ENCODE measurements around the gene LRRIQ3.

LRRIQ3 gene

GRCh38 chr1:74222701-74223100 lies 24.7 kb upstream of the LRRIQ3 start:
- no peak overlapping the region for H3K4ac ChIP-seq (ENCODE audit: low read length)

GRCh38 chr1:74215229-74215628 lies 17.3 kb upstream of the LRRIQ3 start:
- Histone ChIP-seq H4K8ac (ENCODE audit: low read depth, low read length) (no peak overlapping the region), H3K9me3 (replicated peaks in 1 of 2; ENCODE audit: control insufficient read depth in 2 of 2, insufficient read depth in 1 of 2, low read depth in 1 of 2, low read length in 2 of 2) (no peaks in the 10 kb centered on the region), H3K4me3 (ENCODE audit: low read length in 2 of 2) (no peak overlapping the region), H3K27me3 (ENCODE audit: control insufficient read depth in 3 of 3, insufficient read depth in 3 of 3, low read depth in 1 of 3, low read length in 3 of 3) (no peaks in the 10 kb centered on the region), H4K91ac (ENCODE audit: low read depth, low read length, poor library complexity) (no peak overlapping the region), H2BK15ac (ENCODE audit: low read length) (no peak overlapping the region), H3K4me1 (ENCODE audit: control insufficient read depth in 2 of 2, insufficient read depth in 1 of 2, low read depth in 1 of 2, low read length in 2 of 2) (peaks cover 0 to 3% of the 10 kb centered on the region in 2 donors), H3K18ac (ENCODE audit: low read length) (no peak overlapping the region), H3K27ac (replicated peaks; ENCODE audit: low read length) (no peak overlapping the region), H2BK120ac (ENCODE audit: low read depth, low read length) (no peak overlapping the region), H2BK5ac (ENCODE audit: low read length) (no peak overlapping the region), H3K36me3 (replicated peaks in 1 of 2; ENCODE audit: control insufficient read depth in 2 of 2, insufficient read depth in 2 of 2, low read length in 2 of 2) (no peaks in the 10 kb centered on the region), H2BK12ac (ENCODE audit: low read length) (no peak overlapping the region), H2AK5ac (ENCODE audit: low read depth, low read length) (no peak overlapping the region), H3K4me2 (ENCODE audit: insufficient read depth, low read length, poor library complexity, severe bottlenecking) (no peak overlapping the region), H3K9ac (ENCODE audit: low read depth, low read length, poor library complexity) (no peak overlapping the region), H2AFZ (ENCODE audit: low read length) (no peak overlapping the region), H3K4ac (ENCODE audit: low read length) (no peak overlapping the region), H3K79me1 (ENCODE audit: low read depth, low read length) (no peaks in the 10 kb centered on the region), H3K23ac (ENCODE audit: low read depth, low read length, poor library complexity) (no peak overlapping the region), H3K14ac (ENCODE audit: low read length) (no peak overlapping the region)
- DNase-seq (ENCODE audit: low spot score): no peak
- WGBS, 2 donors (ENCODE audit: extremely low coverage in 2 of 2, insufficient read length in 2 of 2, insufficient replicate concordance in 1 of 2): no CpG with 5 or more reads among the region's 1 CpG

More at GRCh38 chr1:74222701-74223100, 24.7 kb upstream of the LRRIQ3 start:
- Histone ChIP-seq H3K9me3 (replicated peaks in 1 of 2; ENCODE audit: control insufficient read depth in 2 of 2, insufficient read depth in 1 of 2, low read depth in 1 of 2, low read length in 2 of 2) (no peaks in the 10 kb centered on the region), H4K8ac (ENCODE audit: low read depth, low read length) (no peak overlapping the region), H2BK5ac (ENCODE audit: low read length) (no peak overlapping the region), H3K23ac (ENCODE audit: low read depth, low read length, poor library complexity) (no peak overlapping the region), H2BK120ac (ENCODE audit: low read depth, low read length) (no peak overlapping the region), H3K4me3 (ENCODE audit: low read length in 2 of 2) (no peak overlapping the region), H3K27me3 (ENCODE audit: control insufficient read depth in 3 of 3, insufficient read depth in 3 of 3, low read depth in 1 of 3, low read length in 3 of 3) (no peaks in the 10 kb centered on the region), H3K79me1 (ENCODE audit: low read depth, low read length) (no peaks in the 10 kb centered on the region), H2AK5ac (ENCODE audit: low read depth, low read length) (no peak overlapping the region), H3K36me3 (replicated peaks in 1 of 2; ENCODE audit: control insufficient read depth in 2 of 2, insufficient read depth in 2 of 2, low read length in 2 of 2) (no peaks in the 10 kb centered on the region), H3K27ac (replicated peaks; ENCODE audit: low read length) (no peak overlapping the region), H3K9ac (ENCODE audit: low read depth, low read length, poor library complexity) (no peak overlapping the region), H3K4me1 (ENCODE audit: control insufficient read depth in 2 of 2, insufficient read depth in 1 of 2, low read depth in 1 of 2, low read length in 2 of 2) (no peaks in the 10 kb centered on the region), H2BK15ac (ENCODE audit: low read length) (no peak overlapping the region), H2AFZ (ENCODE audit: low read length) (no peak overlapping the region), H3K14ac (ENCODE audit: low read length) (no peak overlapping the region), H4K91ac (ENCODE audit: low read depth, low read length, poor library complexity) (no peak overlapping the region), H3K18ac (ENCODE audit: low read length) (no peak overlapping the region), H3K4me2 (ENCODE audit: insufficient read depth, low read length, poor library complexity, severe bottlenecking) (no peak overlapping the region), H2BK12ac (ENCODE audit: low read length) (no peak overlapping the region)
- DNase-seq (ENCODE audit: low spot score): no peak
- no CpG with 5 or more reads among the region's 5 CpGs for WGBS, 2 donors (ENCODE audit: extremely low coverage in 2 of 2, insufficient read length in 2 of 2, insufficient replicate concordance in 1 of 2)

GRCh38 chr1:74205266-74205665 lies 7.3 kb upstream of the LRRIQ3 start:
- no peak overlapping the region for H3K4me2 ChIP-seq (ENCODE audit: insufficient read depth, low read length, poor library complexity, severe bottlenecking)
- no peak overlapping the region for H3K14ac ChIP-seq (ENCODE audit: low read length)
- WGBS, 2 donors (ENCODE audit: extremely low coverage in 2 of 2, insufficient read length in 2 of 2, insufficient replicate concordance in 1 of 2): no CpG with 5 or more reads among the region's 2 CpGs
- DNase-seq (ENCODE audit: low spot score): peak; percentile 9
- no peak overlapping the region for H4K8ac ChIP-seq (ENCODE audit: low read depth, low read length)
- H3K9me3 ChIP-seq (replicated peaks in 1 of 2; ENCODE audit: control insufficient read depth in 2 of 2, insufficient read depth in 1 of 2, low read depth in 1 of 2, low read length in 2 of 2): no peaks in the 10 kb centered on the region
- H3K18ac ChIP-seq (ENCODE audit: low read length): no peak overlapping the region
- no peak overlapping the region for H3K9ac ChIP-seq (ENCODE audit: low read depth, low read length, poor library complexity)
- peaks cover 0 to 10% of the 10 kb centered on the region in 2 donors for H3K4me1 ChIP-seq (ENCODE audit: control insufficient read depth in 2 of 2, insufficient read depth in 1 of 2, low read depth in 1 of 2, low read length in 2 of 2)
- H2BK5ac ChIP-seq (ENCODE audit: low read length): no peak overlapping the region
- H4K91ac ChIP-seq (ENCODE audit: low read depth, low read length, poor library complexity): no peak overlapping the region
- no peak overlapping the region for H2AK5ac ChIP-seq (ENCODE audit: low read depth, low read length)
- no peak overlapping the region for H2BK12ac ChIP-seq (ENCODE audit: low read length)
- H2BK120ac ChIP-seq (ENCODE audit: low read depth, low read length): no peak overlapping the region
- no peak overlapping the region for H3K4me3 ChIP-seq (ENCODE audit: low read length in 2 of 2)
- peak overlapping the region; percentile 76 for H2AFZ ChIP-seq (ENCODE audit: low read length)
- no peak overlapping the region for H2BK15ac ChIP-seq (ENCODE audit: low read length)
- H3K23ac ChIP-seq (ENCODE audit: low read depth, low read length, poor library complexity): no peak overlapping the region
- no peak overlapping the region for H3K4ac ChIP-seq (ENCODE audit: low read length)
- no peaks in the 10 kb centered on the region for H3K27me3 ChIP-seq (ENCODE audit: control insufficient read depth in 3 of 3, insufficient read depth in 3 of 3, low read depth in 1 of 3, low read length in 3 of 3)
- no peaks in the 10 kb centered on the region for H3K79me1 ChIP-seq (ENCODE audit: low read depth, low read length)
- H3K36me3 ChIP-seq (replicated peaks in 1 of 2; ENCODE audit: control insufficient read depth in 2 of 2, insufficient read depth in 2 of 2, low read length in 2 of 2): peaks cover 0 to under 1% of the 10 kb centered on the region in 2 donors
- no peak overlapping the region for H3K27ac ChIP-seq (replicated peaks; ENCODE audit: low read length)

- Histone ChIP-seq H3K4me1 (ENCODE audit: control insufficient read depth in 2 of 2, insufficient read depth in 1 of 2, low read depth in 1 of 2, low read length in 2 of 2) (no peaks in the 10 kb centered on the region), H3K18ac (ENCODE audit: low read length) (no peak overlapping the region), H3K4ac (ENCODE audit: low read length) (no peak overlapping the region), H3K4me2 (ENCODE audit: insufficient read depth, low read length, poor library complexity, severe bottlenecking) (no peak overlapping the region), H3K27me3 (ENCODE audit: control insufficient read depth in 3 of 3, insufficient read depth in 3 of 3, low read depth in 1 of 3, low read length in 3 of 3) (no peaks in the 10 kb centered on the region), H2AFZ (ENCODE audit: low read length) (no peak overlapping the region), H3K4me3 (ENCODE audit: low read length in 2 of 2) (no peak overlapping the region), H2AK5ac (ENCODE audit: low read depth, low read length) (no peak overlapping the region), H2BK5ac (ENCODE audit: low read length) (no peak overlapping the region), H3K79me1 (ENCODE audit: low read depth, low read length) (no peaks in the 10 kb centered on the region), H4K91ac (ENCODE audit: low read depth, low read length, poor library complexity) (no peak overlapping the region), H2BK15ac (ENCODE audit: low read length) (no peak overlapping the region), H3K14ac (ENCODE audit: low read length) (no peak overlapping the region), H3K9me3 (replicated peaks in 1 of 2; ENCODE audit: control insufficient read depth in 2 of 2, insufficient read depth in 1 of 2, low read depth in 1 of 2, low read length in 2 of 2) (no peaks in the 10 kb centered on the region), H2BK12ac (ENCODE audit: low read length) (no peak overlapping the region), H3K9ac (ENCODE audit: low read depth, low read length, poor library complexity) (no peak overlapping the region), H3K23ac (ENCODE audit: low read depth, low read length, poor library complexity) (no peak overlapping the region), H3K27ac (replicated peaks; ENCODE audit: low read length) (no peak overlapping the region), H4K8ac (ENCODE audit: low read depth, low read length) (no peak overlapping the region), H3K36me3 (replicated peaks in 1 of 2; ENCODE audit: control insufficient read depth in 2 of 2, insufficient read depth in 2 of 2, low read length in 2 of 2) (peaks cover 0 to 3% of the 10 kb centered on the region in 2 donors), H2BK120ac (ENCODE audit: low read depth, low read length) (no peak overlapping the region)
- no CpG with 5 or more reads among the region's 5 CpGs for WGBS, 2 donors (ENCODE audit: extremely low coverage in 2 of 2, insufficient read length in 2 of 2, insufficient replicate concordance in 1 of 2)
- DNase-seq (ENCODE audit: low spot score): no peak
Measured at GRCh38 chr1:74199504-74199903, 1.5 kb upstream of the LRRIQ3 start.

All from neuronal stem cell (in vitro differentiated cells).